IMR-90 (cell line): ENCODE measurements around the gene PEX5L. TPM values are rescaled to one million over a fixed set of nuclear protein-coding genes. Genes with fewer than 3 reads are reported as not detected.

Experiments used
- ATAC-seq: fragments of 200-7000 bp; cut with Tn5 transposase; 2 replicates; pipeline ENCODE4 v1.9.1; 2020; ENCODE audit warnings: low read depth, mild to moderate bottlenecking, moderate library complexity
- BruUV-seq: library from RNA; stranded (reverse); fragments of 400-500 nt; replicated peaks from 2 replicates; lab custom pipeline; 2021; lab: Mats Ljungman, UMichigan
- CTCF ChIA-PET: fragments of 300-600 bp; formaldehyde crosslinking; extraction: SDS; loops from one replicate; lab custom pipeline; 2021; ENCODE audit warnings: antibody characterized with exemption; lab: Yijun Ruan, JAX
- POLR2A ChIA-PET: fragments of 300-600 bp; sonication (Branson Sonifier 250); formaldehyde crosslinking; loops from one replicate; lab custom pipeline; 2022; ENCODE audit warnings: antibody characterized with exemption; ENCODE audit not compliant: unreplicated experiment; lab: Charles Lee
- DNase-seq: peaks from one replicate; pipeline ENCODE4 v3.0.0; 2013
- H2AFZ ChIP-seq: replicated peaks from 2 replicates; pipeline ENCODE3; 2013; ENCODE audit warnings: low read length, mild to moderate bottlenecking; ENCODE audit not compliant: poor library complexity
- H2AK5ac ChIP-seq: 2 replicates; pipeline ENCODE4 v1.6.1; 2013; ENCODE audit warnings: low read depth, low read length, inconsistent platforms
- H2AK9ac ChIP-seq: replicated peaks from 2 replicates; pipeline ENCODE3; 2013; ENCODE audit warnings: mild to moderate bottlenecking, low read depth, low read length, moderate library complexity; ENCODE audit not compliant: poor library complexity
- H2BK120ac ChIP-seq: 2 replicates; pipeline ENCODE4 v1.6.1; 2013; ENCODE audit warnings: low read depth, low read length, inconsistent platforms
- H2BK15ac ChIP-seq: 3 replicates; pipeline ENCODE4 v1.6.1; 2013; ENCODE audit warnings: low read depth, low read length, inconsistent platforms
- H2BK20ac ChIP-seq: 2 replicates; pipeline ENCODE4 v1.6.1; 2013; ENCODE audit warnings: low read depth, mild to moderate bottlenecking, inconsistent platforms, low read length, moderate library complexity
- H2BK5ac ChIP-seq: 2 replicates; pipeline ENCODE4 v1.6.1; 2013; ENCODE audit warnings: mild to moderate bottlenecking, low read depth, low read length, inconsistent platforms; ENCODE audit not compliant: poor library complexity, severe bottlenecking
- H3K14ac ChIP-seq: replicated peaks from 2 replicates; pipeline ENCODE4 v1.6.1; 2013; ENCODE audit warnings: low read depth, low read length, inconsistent platforms
- H3K18ac ChIP-seq: 2 replicates; pipeline ENCODE4 v1.6.1; 2013; ENCODE audit warnings: low read depth, low read length, control low read depth
- H3K23ac ChIP-seq: 2 replicates; pipeline ENCODE4 v1.6.1; 2013; ENCODE audit warnings: low read depth, low read length, inconsistent platforms
- H3K27ac ChIP-seq: 2 replicates; pipeline ENCODE4 v1.5.1; 2013; ENCODE audit warnings: mild to moderate bottlenecking, control low read depth, low read length; ENCODE audit not compliant: insufficient read depth
- H3K27me3 ChIP-seq: 2 replicates; pipeline ENCODE4 v1.6.1; 2013; ENCODE audit warnings: low read length; ENCODE audit not compliant: control insufficient read depth, insufficient read depth
- H3K36me3 ChIP-seq: 2 replicates; pipeline ENCODE4 v1.6.1; 2013; ENCODE audit warnings: low read length, mixed read lengths; ENCODE audit not compliant: control insufficient read depth, insufficient read depth
- H3K4ac ChIP-seq: 2 replicates; pipeline ENCODE4 v1.6.1; 2013; ENCODE audit warnings: low read depth, low read length, inconsistent platforms
- H3K4me1 ChIP-seq: 2 replicates; pipeline ENCODE4 v1.6.1; 2013; ENCODE audit warnings: low read length, mixed read lengths; ENCODE audit not compliant: control insufficient read depth, insufficient read depth
- H3K4me2 ChIP-seq: 2 replicates; pipeline ENCODE4 v1.6.1; 2013; ENCODE audit warnings: low read depth, mild to moderate bottlenecking, control low read depth, low read length, moderate library complexity
- H3K4me3 ChIP-seq: 2 replicates; pipeline ENCODE4 v1.5.1; 2013; ENCODE audit warnings: low read depth, mild to moderate bottlenecking, control low read depth, low read length, moderate library complexity; ENCODE audit not compliant: insufficient read depth
- H3K56ac ChIP-seq: 2 replicates; pipeline ENCODE4 v1.6.1; 2013; ENCODE audit warnings: low read length, inconsistent platforms; ENCODE audit not compliant: insufficient read depth; ENCODE audit errors: extremely low read depth
- H3K79me1 ChIP-seq, 2 experiments: 2 replicates each; pipeline ENCODE4 v1.6.1; 2013; ENCODE audit warnings: low read length in 2 of 2, inconsistent platforms in 1 of 2, low read depth in 1 of 2
- H3K9ac ChIP-seq: 2 replicates; pipeline ENCODE4 v1.6.1; 2013; ENCODE audit warnings: low read depth, low read length, control low read depth
- H3K9me1 ChIP-seq: 2 replicates; pipeline ENCODE4 v1.6.1; 2013; ENCODE audit warnings: low read length, inconsistent platforms; ENCODE audit not compliant: insufficient read depth
- H3K9me3 ChIP-seq: 2 replicates; pipeline ENCODE4 v1.6.1; 2013; ENCODE audit warnings: low read length; ENCODE audit not compliant: control insufficient read depth, insufficient read depth
- H4K20me1 ChIP-seq: 2 replicates; pipeline ENCODE4 v1.6.1; 2013; ENCODE audit warnings: low read length, inconsistent platforms; ENCODE audit not compliant: insufficient read depth
- H4K5ac ChIP-seq: 2 replicates; pipeline ENCODE4 v1.6.1; 2013; ENCODE audit warnings: mild to moderate bottlenecking, low read depth, low read length, control low read depth
- H4K8ac ChIP-seq, 2 experiments: 2 replicates each; pipeline ENCODE4 v1.6.1; 2013; ENCODE audit warnings: low read depth in 2 of 2, low read length in 2 of 2, control low read depth in 1 of 2, inconsistent platforms in 1 of 2
- H4K91ac ChIP-seq: 2 replicates; pipeline ENCODE4 v1.6.1; 2013; ENCODE audit warnings: low read depth, low read length, inconsistent platforms; ENCODE audit not compliant: insufficient read depth
- CEBPB ChIP-seq: IDR thresholded peaks from 2 replicates; pipeline ENCODE4 v1.6.1; 2012; ENCODE audit warnings: low read depth, low read length, improper control_type of control experiment
- CHD1 ChIP-seq: IDR thresholded peaks from 2 replicates; pipeline ENCODE4 v1.6.1; 2012; ENCODE audit warnings: low read depth, low read length, improper control_type of control experiment
- ELK1 ChIP-seq: fragments of 150-350 bp; IDR thresholded peaks from 2 replicates; pipeline ENCODE4 v1.6.1; 2016; ENCODE audit warnings: low read depth, mild to moderate bottlenecking, low read length, moderate library complexity, borderline replicate concordance
- FOS ChIP-seq: fragments of 150-350 bp; IDR thresholded peaks from 2 replicates; pipeline ENCODE4 v1.6.1; 2016; ENCODE audit warnings: low read depth, low read length
- MAFK ChIP-seq: IDR thresholded peaks from 2 replicates; pipeline ENCODE4 v1.6.1; 2012; ENCODE audit warnings: low read depth, low read length, improper control_type of control experiment
- MXI1 ChIP-seq: IDR thresholded peaks from 2 replicates; pipeline ENCODE4 v1.6.1; 2012; ENCODE audit warnings: low read depth, mild to moderate bottlenecking, low read length, moderate library complexity, borderline replicate concordance
- POLR2A ChIP-seq: IDR thresholded peaks from 2 replicates; pipeline ENCODE4 v1.6.1; 2012; ENCODE audit warnings: mild to moderate bottlenecking, low read depth, low read length
- RAD21 ChIP-seq: IDR thresholded peaks from 2 replicates; pipeline ENCODE4 v1.6.1; 2012; ENCODE audit warnings: low read length, improper control_type of control experiment
- RCOR1 ChIP-seq: IDR thresholded peaks from 2 replicates; pipeline ENCODE4 v1.6.1; 2012; ENCODE audit warnings: mild to moderate bottlenecking, low read length, improper control_type of control experiment; ENCODE audit not compliant: insufficient replicate concordance
- SMC3 ChIP-seq: fragments of 150-350 bp; IDR thresholded peaks from 2 replicates; pipeline ENCODE4 v1.6.1; 2016; ENCODE audit warnings: low read depth, mild to moderate bottlenecking, antibody characterized with exemption, low read length, moderate library complexity
- WGBS, 2 experiments: methylation state at CpG; one replicate each; pipeline versions ENCODE4 v1.1.5 to v1.1.7; 2013; ENCODE audit warnings: missing lambda C conversion rate in 2 of 2; ENCODE audit not compliant: insufficient read length in 1 of 2; ENCODE audit errors: extremely low coverage in 2 of 2; 5-methylcytosine and 5-hydroxymethylcytosine counted together
- dilution Hi-C: fragments of 300-500 bp; cut with HindIII; formaldehyde crosslinking; loops from one replicate; pipeline ENCODE4 v1.14.3; 2018; ENCODE audit warnings: low sequenced_read_pairs; ENCODE audit not compliant: unreplicated experiment
- in situ Hi-C: fragments of 300-500 bp; cut with MboI; formaldehyde crosslinking; loops from 3 replicates; pipeline ENCODE4 v1.14.3; 2019; ENCODE audit warnings: low sequenced_read_pairs, inconsistent platforms, mixed read lengths
- intact Hi-C: fragments of 100-400 bp; cut with micrococcal nuclease; formaldehyde crosslinking; loops from 2 replicates; pipeline ENCODE4 v1.10.0; 2022
- polyA plus RNA-seq, 3 experiments: library from polyadenylated mRNA; depleted of rRNA; stranded (reverse); fragments of >200 nt; gene quantifications; 2 replicates each; pipeline ENCODE4 v1.2.3, GENCODE V29; 2012; ENCODE audit warnings: low replicate concordance in 1 of 3
- total RNA-seq: library from RNA; depleted of rRNA; stranded (reverse); fragments of >200 nt; gene quantifications from 2 replicates; pipeline ENCODE4 v1.2.3, GENCODE V29; 2012
- TF ChIP-seq, protein P1 (sequence below): fragments of 150-350 bp; IDR thresholded peaks from 2 replicates; pipeline ENCODE4 v1.6.1; 2017; ENCODE audit warnings: mild to moderate bottlenecking, antibody characterized with exemption, low read length, low read depth
- TF ChIP-seq, protein P2 (sequence below): conservative IDR thresholded peaks from 2 replicates; pipeline ENCODE4 v1.5.1; 2012; ENCODE audit warnings: mild to moderate bottlenecking, low read depth, low read length, improper control_type of control experiment

PEX5L gene
- total and polyA plus RNA-seq, 2 of the 4 experiments (the other 2 are of a cell fraction), result not detected

- in situ Hi-C loops, result loop anchor here (25.0 kb wide), 1 partner anchor 819 kb away; no protein-coding TSS in a partner anchor
- Histone ChIP-seq H3K9me1 (peaks cover 3% of the 10 kb centered on the region; the same call in 1 of the 2 replicates), H3K4ac (no peak overlapping the region), H4K8ac (peak overlapping the region in 1 of 2 experiments; percentile 56; a peak in 1 of 4 replicates), H2AFZ (peak overlapping the region; percentile 47), H3K18ac (no peak overlapping the region), H2BK15ac (no peak overlapping the region), H3K9me3 (no peaks in the 10 kb centered on the region), H2BK120ac (no peak overlapping the region), H2BK20ac (no peak overlapping the region), H3K27ac (no peak overlapping the region), H4K5ac (no peak overlapping the region), H2AK5ac (no peak overlapping the region), H2AK9ac (no peak overlapping the region), H3K4me2 (no peak overlapping the region), H3K14ac (no peak overlapping the region), H3K56ac (no peak overlapping the region), H3K79me1 (0 out of 4 replicates have a peak, but pooled peaks cover 0 to 3% of the 10 kb centered on the region in 2 experiments), H3K4me3 (no peak overlapping the region), H3K23ac (no peak overlapping the region), H3K9ac (no peak overlapping the region), H3K4me1 (no peaks in the 10 kb centered on the region), H3K27me3 (no peaks in the 10 kb centered on the region), H4K20me1 (no peaks in the 10 kb centered on the region), H3K36me3 (peaks cover 9% of the 10 kb centered on the region), H2BK5ac (no peak overlapping the region), H4K91ac (no peak overlapping the region)
- DNase-seq, result peak; percentile 70
- BruUV-seq, result no TSS peak
- intact Hi-C loops, result loop anchor here (1.0 to 5.0 kb wide), 3 partner anchors 164 to 834 kb away; partner anchors contain the start of gene TTC14
- WGBS, 2 experiments, result no CpG with 5 or more reads among the region's 3 CpGs
- CTCF ChIA-PET, result interaction anchor here (0.6 to 1.9 kb wide), 3 partner anchors 17 to 827 kb away, joined by 3 to 6 read pairs (median 3); no protein-coding TSS in a partner anchor
- dilution Hi-C loops, result no loop called here
- ATAC-seq, result peak; percentile 86
- POLR2A ChIA-PET, result no interaction called here
- TF ChIP-seq POLR2A (no peak), RCOR1 (no peak), CHD1 (no peak), MAFK (no peak), RAD21 (peak; percentile 79), CEBPB (no peak), ELK1 (no peak), FOS (no peak), SMC3 (peak; percentile 61), MXI1 (no peak)
- TF ChIP-seq, protein P1, sequence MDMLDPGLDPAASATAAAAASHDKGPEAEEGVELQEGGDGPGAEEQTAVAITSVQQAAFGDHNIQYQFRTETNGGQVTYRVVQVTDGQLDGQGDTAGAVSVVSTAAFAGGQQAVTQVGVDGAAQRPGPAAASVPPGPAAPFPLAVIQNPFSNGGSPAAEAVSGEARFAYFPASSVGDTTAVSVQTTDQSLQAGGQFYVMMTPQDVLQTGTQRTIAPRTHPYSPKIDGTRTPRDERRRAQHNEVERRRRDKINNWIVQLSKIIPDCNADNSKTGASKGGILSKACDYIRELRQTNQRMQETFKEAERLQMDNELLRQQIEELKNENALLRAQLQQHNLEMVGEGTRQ, result no peak
- TF ChIP-seq, protein P2, sequence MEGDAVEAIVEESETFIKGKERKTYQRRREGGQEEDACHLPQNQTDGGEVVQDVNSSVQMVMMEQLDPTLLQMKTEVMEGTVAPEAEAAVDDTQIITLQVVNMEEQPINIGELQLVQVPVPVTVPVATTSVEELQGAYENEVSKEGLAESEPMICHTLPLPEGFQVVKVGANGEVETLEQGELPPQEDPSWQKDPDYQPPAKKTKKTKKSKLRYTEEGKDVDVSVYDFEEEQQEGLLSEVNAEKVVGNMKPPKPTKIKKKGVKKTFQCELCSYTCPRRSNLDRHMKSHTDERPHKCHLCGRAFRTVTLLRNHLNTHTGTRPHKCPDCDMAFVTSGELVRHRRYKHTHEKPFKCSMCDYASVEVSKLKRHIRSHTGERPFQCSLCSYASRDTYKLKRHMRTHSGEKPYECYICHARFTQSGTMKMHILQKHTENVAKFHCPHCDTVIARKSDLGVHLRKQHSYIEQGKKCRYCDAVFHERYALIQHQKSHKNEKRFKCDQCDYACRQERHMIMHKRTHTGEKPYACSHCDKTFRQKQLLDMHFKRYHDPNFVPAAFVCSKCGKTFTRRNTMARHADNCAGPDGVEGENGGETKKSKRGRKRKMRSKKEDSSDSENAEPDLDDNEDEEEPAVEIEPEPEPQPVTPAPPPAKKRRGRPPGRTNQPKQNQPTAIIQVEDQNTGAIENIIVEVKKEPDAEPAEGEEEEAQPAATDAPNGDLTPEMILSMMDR, result peak; percentile 70
These were observed 268.7 kb downstream of the PEX5L start for GRCh38 chr3:179768080-179768479.
